NCI-H82 treated with DMSO at 0.1 percent for 48 hours (cell line): ENCODE measurements around the gene SLC46A2.

Experiments
- DNase-seq: peaks from one replicate; lab custom pipeline; 2025; ENCODE audit not compliant: unreplicated experiment; lab: John Stamatoyannopoulos, UW

Gene SLC46A2

GRCh38 chr9:112886351-112886750 is 4.3 kb downstream of the SLC46A2 start:
- no peak for DNase-seq

GRCh38 chr9:112885324-112885723 is 5.4 kb downstream of the SLC46A2 start:
- no peak for DNase-seq

- no peak for DNase-seq
Observed at GRCh38 chr9:112884721-112885120, 6.0 kb downstream of the SLC46A2 start.

- no peak for DNase-seq
Observed at GRCh38 chr9:112884101-112884500, 6.6 kb downstream of the SLC46A2 start.

GRCh38 chr9:112881331-112881730 is 9.3 kb downstream of the SLC46A2 start:
- DNase-seq: no peak

GRCh38 chr9:112880650-112881049 is 10.0 kb downstream of the SLC46A2 start:
- no peak for DNase-seq

GRCh38 chr9:112878752-112879151 is 11.9 kb downstream of the SLC46A2 start:
- no peak for DNase-seq

GRCh38 chr9:112873773-112874405 is 16.8 kb downstream of the SLC46A2 start:
- DNase-seq: no peak

GRCh38 chr9:112872019-112872418 is 18.7 kb downstream of the SLC46A2 start:
- DNase-seq: no peak

GRCh38 chr9:112870556-112870955 is 20.1 kb downstream of the SLC46A2 start:
- no peak for DNase-seq

- no peak for DNase-seq
Observed at GRCh38 chr9:112869917-112870316, 20.8 kb downstream of the SLC46A2 start.

GRCh38 chr9:112869041-112869529 is 21.6 kb downstream of the SLC46A2 start:
- no peak for DNase-seq

GRCh38 chr9:112868461-112868860 is 22.2 kb downstream of the SLC46A2 start:
- no peak for DNase-seq

GRCh38 chr9:112867275-112867991 is 23.2 kb downstream of the SLC46A2 start:
- DNase-seq: no peak

- DNase-seq: no peak
Observed at GRCh38 chr9:112866662-112867274, 23.9 kb downstream of the SLC46A2 start.

GRCh38 chr9:112864982-112865381 is 25.7 kb downstream of the SLC46A2 start:
- DNase-seq: no peak

GRCh38 chr9:112864403-112864802 is 26.3 kb downstream of the SLC46A2 start:
- no peak for DNase-seq

- DNase-seq: no peak
Observed at GRCh38 chr9:112863746-112864145, 26.9 kb downstream of the SLC46A2 start.

- no peak for DNase-seq
Observed at GRCh38 chr9:112863214-112863613, 27.5 kb downstream of the SLC46A2 start.

GRCh38 chr9:112861638-112862555 is 28.8 kb downstream of the SLC46A2 start:
- no peak for DNase-seq

GRCh38 chr9:112861155-112861554 is 29.5 kb downstream of the SLC46A2 start:
- no peak for DNase-seq
